NAMALWA (cell line): ENCODE results near the gene PARG.
"Not testable (repeated sequence)": the region's sequence is repeated elsewhere in the genome, so short reads cannot be mapped to it uniquely, and the experiment has no call there.

Experiments used
- DNase-seq: peaks from one replicate; pipeline ENCODE4 v3.0.0-alpha.2; 2015; ENCODE audit warnings: low spot score

The PARG gene

GRCh38 chr10:49903829-49904228 is 38.0 kb downstream of the PARG start:
- DNase-seq: not testable (repeated sequence)

GRCh38 chr10:49900406-49900805 is 41.4 kb downstream of the PARG start:
- not testable (repeated sequence) for DNase-seq

GRCh38 chr10:49899999-49900398 is 41.8 kb downstream of the PARG start:
- not testable (repeated sequence) for DNase-seq

- not testable (repeated sequence) for DNase-seq
These were observed 51.8 kb downstream of the PARG start for GRCh38 chr10:49890025-49890424.

GRCh38 chr10:49884739-49885331 is 57.0 kb downstream of the PARG start:
- not testable (repeated sequence) for DNase-seq

GRCh38 chr10:49883852-49884251 is 58.0 kb downstream of the PARG start:
- not testable (repeated sequence) for DNase-seq

GRCh38 chr10:49882327-49882726 is 59.5 kb downstream of the PARG start:
- DNase-seq: not testable (repeated sequence)

GRCh38 chr10:49872740-49873139 is 69.1 kb downstream of the PARG start:
- not testable (repeated sequence) for DNase-seq

GRCh38 chr10:49871462-49871861 is 70.4 kb downstream of the PARG start:
- DNase-seq: not testable (repeated sequence)

GRCh38 chr10:49859933-49860332 is 81.9 kb downstream of the PARG start:
- DNase-seq: not testable (repeated sequence)

- DNase-seq: not testable (repeated sequence)
These were observed 83.0 kb downstream of the PARG start for GRCh38 chr10:49858697-49859382.

- DNase-seq: not testable (repeated sequence)
These were observed 92.3 kb downstream of the PARG start for GRCh38 chr10:49849520-49849919.

GRCh38 chr10:49844775-49845595 is 96.8 kb downstream of the PARG start:
- no peak for DNase-seq

- not testable (repeated sequence) for DNase-seq
These were observed 99.5 kb downstream of the PARG start for GRCh38 chr10:49842333-49842628.

- DNase-seq: no peak
These were observed 100.1 kb downstream of the PARG start for GRCh38 chr10:49841615-49842332.

GRCh38 chr10:49837685-49838084 is 104.1 kb downstream of the PARG start:
- DNase-seq: no peak

- no peak for DNase-seq
These were observed 104.8 kb downstream of the PARG start for GRCh38 chr10:49837051-49837478.

GRCh38 chr10:49834976-49835375 is 106.9 kb downstream of the PARG start:
- DNase-seq: no peak

GRCh38 chr10:49834201-49834600 is 107.6 kb downstream of the PARG start:
- no peak for DNase-seq

GRCh38 chr10:49833168-49833567 is 108.7 kb downstream of the PARG start:
- DNase-seq: no peak

GRCh38 chr10:49831352-49832035 is 110.3 kb downstream of the PARG start:
- DNase-seq: no peak

- no peak for DNase-seq
These were observed 111.0 kb downstream of the PARG start for GRCh38 chr10:49830846-49831245.
